HEK293 (cell line): ENCODE measurements around the gene EIF4G1.

ENCODE experiments used
- CTCF ChIA-PET: fragments of 350-600 bp; formaldehyde crosslinking; extraction: SDS; loops from one replicate; lab custom pipeline; 2021; ENCODE audit warnings: antibody characterized with exemption; lab: Yijun Ruan, JAX
- POLR2A ChIA-PET: fragments of 300-600 bp; formaldehyde crosslinking; extraction: SDS; loops from one replicate; lab custom pipeline; 2020; ENCODE audit warnings: antibody characterized with exemption, inconsistent platforms; lab: Yijun Ruan, JAX
- H3K27ac ChIP-seq: fragments of 200-500 bp; sonication (Bioruptor generic); 2 replicates; pipeline ENCODE4 v1.5.1; 2014; ENCODE audit warnings: low read depth, low read length, control low read depth, inconsistent platforms; ENCODE audit errors: extremely low read depth
- H3K36me3 ChIP-seq, 2 experiments: fragments of 200-500 bp in 1 of 2; sonication (Bioruptor generic) in 1 of 2; 1 replicate in 1 of 2; 2 replicates in 1 of 2; pipeline ENCODE4 v1.5.1; 2014 to 2017; ENCODE audit warnings: inconsistent platforms in 2 of 2, low read length in 2 of 2; ENCODE audit not compliant: control insufficient read depth in 2 of 2, insufficient read depth in 1 of 2
- H3K4me1 ChIP-seq: fragments of 200-500 bp; sonication (Bioruptor generic); 2 replicates; pipeline ENCODE4 v1.5.1; 2014; ENCODE audit warnings: mild to moderate bottlenecking, low read length, inconsistent platforms; ENCODE audit not compliant: control insufficient read depth, insufficient read depth
- H3K4me3 ChIP-seq: 2 replicates; pipeline ENCODE4 v1.5.1; 2011; ENCODE audit warnings: low read depth, mild to moderate bottlenecking, control low read depth, low read length, moderate library complexity
- H3K9me3 ChIP-seq: fragments of 200-500 bp; sonication (Bioruptor generic); 2 replicates; pipeline ENCODE4 v1.5.1; 2014; ENCODE audit warnings: low read depth, low read length, inconsistent platforms; ENCODE audit not compliant: control insufficient read depth, insufficient read depth
- GFI1B ChIP-seq: fragments of 450-650 bp; formaldehyde crosslinking; IDR thresholded peaks from 2 replicates; pipeline ENCODE4 v1.5.1; 2016; ENCODE audit warnings: missing biosample characterization, missing genetic modification characterization
- HIC1 ChIP-seq: fragments of 450-650 bp; formaldehyde crosslinking; IDR thresholded peaks from 2 replicates; pipeline ENCODE4 v1.5.1; 2016; ENCODE audit warnings: missing biosample characterization, missing genetic modification characterization
- KLF7 ChIP-seq: fragments of 450-650 bp; formaldehyde crosslinking; IDR thresholded peaks from 2 replicates; pipeline ENCODE4 v1.5.1; 2016; ENCODE audit warnings: missing biosample characterization, missing genetic modification characterization, borderline replicate concordance
- REST ChIP-seq: fragments of 450-650 bp; formaldehyde crosslinking; IDR thresholded peaks from 2 replicates; pipeline ENCODE4 v1.5.1; 2016; ENCODE audit warnings: missing biosample characterization, missing genetic modification characterization
- SP3 ChIP-seq: fragments of 450-650 bp; formaldehyde crosslinking; IDR thresholded peaks from 2 replicates; pipeline ENCODE4 v1.5.1; 2016; ENCODE audit warnings: missing biosample characterization, missing genetic modification characterization
- ZEB2 ChIP-seq: fragments of 450-650 bp; formaldehyde crosslinking; IDR thresholded peaks from 2 replicates; pipeline ENCODE4 v1.5.1; 2016; ENCODE audit warnings: missing biosample characterization, missing genetic modification characterization
- ZNF169 ChIP-seq: fragments of 450-650 bp; formaldehyde crosslinking; IDR thresholded peaks from 2 replicates; pipeline ENCODE4 v1.5.1; 2016; ENCODE audit warnings: missing biosample characterization, missing genetic modification characterization
- ZNF341 ChIP-seq: fragments of 450-650 bp; formaldehyde crosslinking; IDR thresholded peaks from 2 replicates; pipeline ENCODE4; 2016; ENCODE audit warnings: low read depth, missing biosample characterization, missing genetic modification characterization
- ZNF473 ChIP-seq: fragments of 450-650 bp; formaldehyde crosslinking; IDR thresholded peaks from 2 replicates; pipeline ENCODE4 v1.5.1; 2017; ENCODE audit warnings: missing biosample characterization, missing genetic modification characterization
- ZNF514 ChIP-seq: fragments of 450-650 bp; formaldehyde crosslinking; IDR thresholded peaks from 2 replicates; pipeline ENCODE4 v1.5.1; 2016; ENCODE audit warnings: missing biosample characterization, missing genetic modification characterization
- ZNF555 ChIP-seq: fragments of 450-650 bp; formaldehyde crosslinking; conservative IDR thresholded peaks from 2 replicates; pipeline ENCODE4 v1.5.1; 2017; ENCODE audit warnings: missing biosample characterization, mild to moderate bottlenecking, missing genetic modification characterization, inconsistent platforms
- ZNF571 ChIP-seq: fragments of 450-650 bp; formaldehyde crosslinking; IDR thresholded peaks from 2 replicates; pipeline ENCODE4 v1.5.0; 2017; ENCODE audit warnings: missing biosample characterization, missing genetic modification characterization
- ZNF664 ChIP-seq: fragments of 450-650 bp; formaldehyde crosslinking; IDR thresholded peaks from 2 replicates; pipeline ENCODE4 v1.5.1; 2016; ENCODE audit warnings: missing biosample characterization, missing genetic modification characterization
- ZNF701 ChIP-seq: fragments of 450-650 bp; formaldehyde crosslinking; IDR thresholded peaks from 2 replicates; pipeline ENCODE4 v1.5.1; 2016; ENCODE audit warnings: missing biosample characterization, missing genetic modification characterization
- ZNF785 ChIP-seq: fragments of 450-650 bp; formaldehyde crosslinking; IDR thresholded peaks from 2 replicates; pipeline ENCODE4 v1.5.1; 2016; ENCODE audit warnings: missing biosample characterization, missing genetic modification characterization
- ZNF837 ChIP-seq: fragments of 450-650 bp; formaldehyde crosslinking; IDR thresholded peaks from 2 replicates; pipeline ENCODE4 v1.5.1; 2016; ENCODE audit warnings: missing biosample characterization, missing genetic modification characterization
- ZSCAN23 ChIP-seq: fragments of 450-650 bp; formaldehyde crosslinking; IDR thresholded peaks from 2 replicates; pipeline ENCODE4 v1.5.1; 2016; ENCODE audit warnings: missing biosample characterization, missing genetic modification characterization
- TF ChIP-seq, protein P1 (sequence below): fragments of 450-650 bp; formaldehyde crosslinking; conservative IDR thresholded peaks from 2 replicates; pipeline ENCODE4 v1.5.1; 2016; ENCODE audit warnings: low read depth, missing biosample characterization, missing genetic modification characterization
- TF ChIP-seq, protein P2 (sequence below): fragments of 450-650 bp; formaldehyde crosslinking; IDR thresholded peaks from 2 replicates; pipeline ENCODE4 v1.5.1; 2017; ENCODE audit warnings: missing biosample characterization, missing genetic modification characterization

The EIF4G1 gene

DNA sequence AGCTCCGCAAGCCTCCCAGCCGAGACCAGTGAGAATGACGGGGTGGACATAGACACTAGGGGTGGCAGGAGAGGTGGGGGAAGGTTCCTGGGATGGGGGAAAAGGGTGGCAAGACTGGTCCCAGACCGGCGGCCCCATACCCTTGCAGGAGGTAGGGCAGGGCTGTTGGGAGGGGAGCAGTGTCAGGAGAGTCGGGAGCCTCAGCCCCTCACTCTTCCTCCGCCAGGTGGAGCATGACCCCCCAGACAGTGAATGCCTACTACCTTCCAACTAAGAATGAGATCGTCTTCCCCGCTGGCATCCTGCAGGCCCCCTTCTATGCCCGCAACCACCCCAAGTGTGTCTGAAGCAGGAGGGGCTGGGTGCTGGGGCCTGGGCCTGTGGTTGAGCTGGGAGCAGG, 24.1 kb upstream of the EIF4G1 start:
- Histone ChIP-seq H3K4me1 (no peaks in the 10 kb centered on the region), H3K4me3 (no peak overlapping the region), H3K27ac (no peak overlapping the region), H3K9me3 (no peaks in the 10 kb centered on the region), H3K36me3 (no peaks in the 10 kb centered on the region)
- ChIA-PET POLR2A (no interaction called here), CTCF (interaction anchor here (1.3 to 2.8 kb wide), 2 partner anchors 273 to 394 kb away, joined by 4 to 15 read pairs; partner anchors contain the start of gene ABCC5)
- TF ChIP-seq ZNF664 (tag by site-specific recombination) (no peak), ZSCAN23 (tag by site-specific recombination) (no peak), ZNF169 (tag by site-specific recombination) (no peak), ZNF341 (tag by site-specific recombination) (no peak), ZNF473 (tag by site-specific recombination) (no peak), SP3 (no peak), ZNF837 (no peak), ZNF785 (no peak), REST (tag by site-specific recombination) (no peak), ZNF701 (no peak), KLF7 (tag by site-specific recombination) (no peak), ZNF555 (no peak), HIC1 (no peak), ZEB2 (tag by site-specific recombination) (no peak), GFI1B (tag by site-specific recombination) (no peak), ZNF514 (tag by site-specific recombination) (no peak), ZNF571 (no peak)
- TF ChIP-seq, protein P1, sequence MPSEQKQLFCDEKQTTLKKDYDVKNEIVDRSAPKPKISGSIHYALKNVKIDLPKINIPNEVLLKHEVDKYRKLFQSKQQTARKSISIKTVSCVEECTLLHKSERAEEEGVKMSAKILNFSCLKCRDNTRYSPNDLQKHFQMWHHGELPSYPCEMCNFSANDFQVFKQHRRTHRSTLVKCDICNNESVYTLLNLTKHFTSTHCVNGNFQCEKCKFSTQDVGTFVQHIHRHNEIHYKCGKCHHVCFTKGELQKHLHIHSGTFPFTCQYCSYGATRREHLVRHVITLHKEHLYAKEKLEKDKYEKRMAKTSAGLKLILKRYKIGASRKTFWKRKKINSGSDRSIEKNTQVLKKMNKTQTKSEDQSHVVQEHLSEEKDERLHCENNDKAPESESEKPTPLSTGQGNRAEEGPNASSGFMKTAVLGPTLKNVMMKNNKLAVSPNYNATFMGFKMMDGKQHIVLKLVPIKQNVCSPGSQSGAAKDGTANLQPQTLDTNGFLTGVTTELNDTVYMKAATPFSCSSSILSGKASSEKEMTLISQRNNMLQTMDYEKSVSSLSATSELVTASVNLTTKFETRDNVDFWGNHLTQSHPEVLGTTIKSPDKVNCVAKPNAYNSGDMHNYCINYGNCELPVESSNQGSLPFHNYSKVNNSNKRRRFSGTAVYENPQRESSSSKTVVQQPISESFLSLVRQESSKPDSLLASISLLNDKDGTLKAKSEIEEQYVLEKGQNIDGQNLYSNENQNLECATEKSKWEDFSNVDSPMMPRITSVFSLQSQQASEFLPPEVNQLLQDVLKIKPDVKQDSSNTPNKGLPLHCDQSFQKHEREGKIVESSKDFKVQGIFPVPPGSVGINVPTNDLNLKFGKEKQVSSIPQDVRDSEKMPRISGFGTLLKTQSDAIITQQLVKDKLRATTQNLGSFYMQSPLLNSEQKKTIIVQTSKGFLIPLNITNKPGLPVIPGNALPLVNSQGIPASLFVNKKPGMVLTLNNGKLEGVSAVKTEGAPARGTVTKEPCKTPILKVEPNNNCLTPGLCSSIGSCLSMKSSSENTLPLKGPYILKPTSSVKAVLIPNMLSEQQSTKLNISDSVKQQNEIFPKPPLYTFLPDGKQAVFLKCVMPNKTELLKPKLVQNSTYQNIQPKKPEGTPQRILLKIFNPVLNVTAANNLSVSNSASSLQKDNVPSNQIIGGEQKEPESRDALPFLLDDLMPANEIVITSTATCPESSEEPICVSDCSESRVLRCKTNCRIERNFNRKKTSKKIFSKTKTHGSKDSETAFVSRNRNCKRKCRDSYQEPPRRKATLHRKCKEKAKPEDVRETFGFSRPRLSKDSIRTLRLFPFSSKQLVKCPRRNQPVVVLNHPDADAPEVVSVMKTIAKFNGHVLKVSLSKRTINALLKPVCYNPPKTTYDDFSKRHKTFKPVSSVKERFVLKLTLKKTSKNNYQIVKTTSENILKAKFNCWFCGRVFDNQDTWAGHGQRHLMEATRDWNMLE (tag by site-specific recombination), result no peak
- TF ChIP-seq, protein P2, sequence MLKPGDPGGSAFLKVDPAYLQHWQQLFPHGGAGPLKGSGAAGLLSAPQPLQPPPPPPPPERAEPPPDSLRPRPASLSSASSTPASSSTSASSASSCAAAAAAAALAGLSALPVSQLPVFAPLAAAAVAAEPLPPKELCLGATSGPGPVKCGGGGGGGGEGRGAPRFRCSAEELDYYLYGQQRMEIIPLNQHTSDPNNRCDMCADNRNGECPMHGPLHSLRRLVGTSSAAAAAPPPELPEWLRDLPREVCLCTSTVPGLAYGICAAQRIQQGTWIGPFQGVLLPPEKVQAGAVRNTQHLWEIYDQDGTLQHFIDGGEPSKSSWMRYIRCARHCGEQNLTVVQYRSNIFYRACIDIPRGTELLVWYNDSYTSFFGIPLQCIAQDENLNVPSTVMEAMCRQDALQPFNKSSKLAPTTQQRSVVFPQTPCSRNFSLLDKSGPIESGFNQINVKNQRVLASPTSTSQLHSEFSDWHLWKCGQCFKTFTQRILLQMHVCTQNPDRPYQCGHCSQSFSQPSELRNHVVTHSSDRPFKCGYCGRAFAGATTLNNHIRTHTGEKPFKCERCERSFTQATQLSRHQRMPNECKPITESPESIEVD (tag by site-specific recombination), result no peak
